HG02759 (cell line): ENCODE measurements around the gene SLC2A3.
"Not testable (repeated sequence)": the region's sequence is repeated elsewhere in the genome, so short reads cannot be mapped to it uniquely, and the experiment has no call there.

ENCODE experiments used
- ATAC-seq: cut with Tn5 transposase; IDR thresholded peaks from one replicate; pipeline ENCODE4 v1.9.1; 2021; ENCODE audit warnings: mild to moderate bottlenecking, moderate library complexity; ENCODE audit not compliant: unreplicated experiment

SLC2A3 gene

GRCh38 chr12:7935590-7936581, at the start of gene SLC2A3:
TSS of gene SLC2A3 (minus strand) at chr12:7936187. CDS start at chr12:7936034, 153 bp downstream.
- peak; percentile 45 for ATAC-seq

GRCh38 chr12:7984900-7985299, 48.9 kb upstream of the SLC2A3 start:
- no peak for ATAC-seq

GRCh38 chr12:7983460-7983859, 47.5 kb upstream of the SLC2A3 start:
- ATAC-seq = not testable (repeated sequence)

GRCh38 chr12:7983019-7983418, 47.0 kb upstream of the SLC2A3 start:
- ATAC-seq = not testable (repeated sequence)

GRCh38 chr12:7982332-7982735, 46.3 kb upstream of the SLC2A3 start:
- ATAC-seq = not testable (repeated sequence)

GRCh38 chr12:7981446-7981845, 45.5 kb upstream of the SLC2A3 start:
- ATAC-seq = no peak

- peak; percentile 81 for ATAC-seq
Measured at GRCh38 chr12:7977351-7978124, 41.6 kb upstream of the SLC2A3 start.

GRCh38 chr12:7973457-7973825, 37.5 kb upstream of the SLC2A3 start:
- no peak for ATAC-seq

- no peak for ATAC-seq
Measured at GRCh38 chr12:7972734-7973456, 36.9 kb upstream of the SLC2A3 start.

GRCh38 chr12:7972269-7972668, 36.3 kb upstream of the SLC2A3 start:
- not testable (repeated sequence) for ATAC-seq

- not testable (repeated sequence) for ATAC-seq
Measured at GRCh38 chr12:7971765-7972164, 35.8 kb upstream of the SLC2A3 start.

GRCh38 chr12:7970475-7971252, 34.7 kb upstream of the SLC2A3 start:
- peak; percentile 98 for ATAC-seq

- no peak for ATAC-seq
Measured at GRCh38 chr12:7966563-7966962, 30.6 kb upstream of the SLC2A3 start.

- not testable (repeated sequence) for ATAC-seq
Measured at GRCh38 chr12:7964669-7965068, 28.7 kb upstream of the SLC2A3 start.

GRCh38 chr12:7961395-7962178, 25.6 kb upstream of the SLC2A3 start:
- ATAC-seq = no peak

- ATAC-seq = peak; percentile 40
Measured at GRCh38 chr12:7959701-7960121, 23.7 kb upstream of the SLC2A3 start.

- ATAC-seq = no peak
Measured at GRCh38 chr12:7959278-7959677, 23.3 kb upstream of the SLC2A3 start.

- ATAC-seq = not testable (repeated sequence)
Measured at GRCh38 chr12:7954877-7955276, 18.9 kb upstream of the SLC2A3 start.

- ATAC-seq = not testable (repeated sequence)
Measured at GRCh38 chr12:7954418-7954817, 18.4 kb upstream of the SLC2A3 start.
